NCI-H446 (cell line): ENCODE results near the gene TTLL9.

Source experiments
- DNase-seq, 2 experiments: peaks; one replicate each; lab custom pipeline; 2025; lab: John Stamatoyannopoulos, UW

TTLL9 gene

GRCh38 chr20:31857861-31858759 lies 12.3 kb upstream of the TTLL9 start:
- no peak for DNase-seq

GRCh38 chr20:31858760-31859083 lies 11.7 kb upstream of the TTLL9 start:
- no peak for DNase-seq

GRCh38 chr20:31859266-31859997 lies 11.0 kb upstream of the TTLL9 start:
- DNase-seq: no peak

GRCh38 chr20:31859998-31860380 lies 10.4 kb upstream of the TTLL9 start:
- no peak for DNase-seq

GRCh38 chr20:31860390-31861134 lies 9.9 kb upstream of the TTLL9 start:
- no peak for DNase-seq

GRCh38 chr20:31861135-31861384 lies 9.4 kb upstream of the TTLL9 start:
- DNase-seq: no peak

GRCh38 chr20:31861385-31862156 lies 8.9 kb upstream of the TTLL9 start:
- DNase-seq: peak in 1 of 2 experiments; percentile 72

- no peak for DNase-seq
These were observed 8.3 kb upstream of the TTLL9 start for GRCh38 chr20:31862157-31862470.

GRCh38 chr20:31862506-31862905 lies 7.9 kb upstream of the TTLL9 start:
- DNase-seq: no peak

- DNase-seq: no peak
These were observed 6.9 kb upstream of the TTLL9 start for GRCh38 chr20:31863296-31864085.

GRCh38 chr20:31864521-31865400 lies 5.7 kb upstream of the TTLL9 start:
- DNase-seq: no peak

GRCh38 chr20:31866221-31866620 lies 4.2 kb upstream of the TTLL9 start:
- no peak for DNase-seq

- DNase-seq: no peak
These were observed 1.4 kb upstream of the TTLL9 start for GRCh38 chr20:31868853-31869672.

- DNase-seq: no peak
These were observed 827 bp upstream of the TTLL9 start for GRCh38 chr20:31869673-31869941.

- no peak for DNase-seq
These were observed 538 bp downstream of the TTLL9 start for GRCh38 chr20:31870726-31871617.

- no peak for DNase-seq
These were observed 1.2 kb downstream of the TTLL9 start for GRCh38 chr20:31871618-31871954.

GRCh38 chr20:31872406-31872805 lies 2.0 kb downstream of the TTLL9 start:
- no peak for DNase-seq

GRCh38 chr20:31875671-31876070 lies 5.2 kb downstream of the TTLL9 start:
- DNase-seq: no peak

- no peak for DNase-seq
These were observed 7.2 kb downstream of the TTLL9 start for GRCh38 chr20:31877684-31878083.
